Lung (tissue), 12 donors: ENCODE results near the gene OSTF1. TPM values are rescaled to one million over a fixed set of nuclear protein-coding genes. Genes with fewer than 3 reads are reported as not detected.
A peak's percentile ranks its signal among the peaks of the same experiment; 100 is the strongest.

ENCODE experiments used
- ATAC-seq: fragments of 200-7000 bp; cut with Tn5 transposase; one replicate; pipeline ENCODE4 v1.9.1; 2020; ENCODE audit warnings: moderate number of reproducible peaks; ENCODE audit not compliant: insufficient read depth, low FRiP score
- DNase-seq, 3 donors: peaks; one replicate each; pipeline ENCODE4 v3.0.0-alpha.2; 2013 to 2017
- H3K27ac ChIP-seq, 2 donors: one replicate each; pipeline ENCODE4 v1.5.1; 2013; ENCODE audit warnings: mild to moderate bottlenecking in 2 of 2, moderate library complexity in 2 of 2, control low read depth in 1 of 2, inconsistent platforms in 1 of 2, low read depth in 1 of 2, low read length in 1 of 2
- H3K27me3 ChIP-seq, 3 donors: one replicate each; pipeline ENCODE4 v1.5.1; 2013; ENCODE audit warnings: low read length in 2 of 3; ENCODE audit not compliant: control insufficient read depth in 3 of 3, insufficient read depth in 3 of 3
- H3K36me3 ChIP-seq, 4 donors: one replicate each; pipeline ENCODE4 v1.5.1; 2013; ENCODE audit warnings: low read length in 4 of 4, mild to moderate bottlenecking in 1 of 4, moderate library complexity in 1 of 4; ENCODE audit not compliant: control insufficient read depth in 4 of 4, insufficient read depth in 4 of 4
- H3K4me1 ChIP-seq, 5 donors: one replicate each; pipeline ENCODE4 v1.5.1; 2013; ENCODE audit warnings: low read length in 5 of 5, mild to moderate bottlenecking in 2 of 5, moderate library complexity in 1 of 5; ENCODE audit not compliant: control insufficient read depth in 5 of 5, insufficient read depth in 5 of 5
- H3K4me3 ChIP-seq: one replicate; pipeline ENCODE4 v1.5.1; 2013; ENCODE audit warnings: mild to moderate bottlenecking, control low read depth, moderate library complexity
- H3K9ac ChIP-seq, 2 donors: one replicate each; pipeline ENCODE4 v1.5.1; 2013; ENCODE audit warnings: low read length in 2 of 2, control low read depth in 1 of 2; ENCODE audit not compliant: insufficient read depth in 1 of 2
- H3K9me3 ChIP-seq, 4 donors: one replicate each; pipeline ENCODE4 v1.5.1; 2013; ENCODE audit warnings: low read length in 3 of 4, mild to moderate bottlenecking in 1 of 4, moderate library complexity in 1 of 4; ENCODE audit not compliant: control insufficient read depth in 4 of 4, insufficient read depth in 3 of 4
- CTCF ChIP-seq: IDR thresholded peaks from 2 replicates; pipeline ENCODE4 v1.5.1; 2012; ENCODE audit warnings: mild to moderate bottlenecking; ENCODE audit errors: control extremely low read depth, extremely low read depth
- WGBS, 2 donors: extraction: QIAGEN DNeasy Blood & Tissue Kit; methylation state at CpG; one replicate each; pipeline ENCODE4 v1.1.7; 2013; 5-methylcytosine and 5-hydroxymethylcytosine counted together
- polyA plus RNA-seq, 2 donors: library from polyadenylated mRNA; stranded (reverse); fragments of 200-250 nt; gene quantifications; one replicate each; pipeline ENCODE4 v1.2.1, GENCODE V29; 2013
- total RNA-seq, 2 donors: library from RNA; depleted of rRNA in 1 of 2; stranded (reverse); fragments of >200 nt in 1 of 2; gene quantifications; one replicate each; pipeline ENCODE4 v1.2.1, GENCODE V29; 2014 to 2021
- donor health status: control.
- donor health status: control.
- donor health status: Bipolar disorder and iron deficiency.
- donor health status: healthy.
- donor health status: DM: yes; HTN: yes; CAD: no.

The OSTF1 gene
- total and polyA plus RNA-seq, 4 donors, result 50.9 to 91.0 (median 72.0) TPM

- 89 to 90% methylated on average over 7 of the region's 7 CpGs for WGBS, 2 donors
- H3K9ac ChIP-seq, result no peak overlapping the region
- DNase-seq, result no peak
- peaks cover 0 to 1% (median under 1%) of the 10 kb centered on the region in 4 donors for H3K36me3 ChIP-seq
- no peaks in the 10 kb centered on the region for H3K27me3 ChIP-seq
- H3K4me1 ChIP-seq, result peaks cover 5 to 69% (median 27%) of the 10 kb centered on the region in 5 donors
- peak overlapping the region; percentile 66 to 73 for H3K27ac ChIP-seq
- TF ChIP-seq CTCF, result no peak
- no peak overlapping the region for H3K4me3 ChIP-seq
- no peak for ATAC-seq
- H3K9me3 ChIP-seq, result no peaks in the 10 kb centered on the region
Measured at GRCh38 chr9:75109210-75109839, 21.0 kb downstream of the OSTF1 start.

- no peak overlapping the region for H3K27ac ChIP-seq
- H3K36me3 ChIP-seq, result peaks cover 0 to 1% (median 0%) of the 10 kb centered on the region in 4 donors
- TF ChIP-seq CTCF, result no peak
- no peaks in the 10 kb centered on the region for H3K27me3 ChIP-seq
- DNase-seq, result no peak
- H3K9me3 ChIP-seq, result no peaks in the 10 kb centered on the region
- WGBS, 2 donors, result 58 to 64% methylated on average over 5 of the region's 5 CpGs
- H3K9ac ChIP-seq, result peak overlapping the region in 1 of 2 donors; percentile 29
- peak; percentile 36 for ATAC-seq
- H3K4me3 ChIP-seq, result no peak overlapping the region
- H3K4me1 ChIP-seq, result peaks cover 5 to 52% (median 26%) of the 10 kb centered on the region in 5 donors
Measured at GRCh38 chr9:75111019-75111622, 22.8 kb downstream of the OSTF1 start.

DNA sequence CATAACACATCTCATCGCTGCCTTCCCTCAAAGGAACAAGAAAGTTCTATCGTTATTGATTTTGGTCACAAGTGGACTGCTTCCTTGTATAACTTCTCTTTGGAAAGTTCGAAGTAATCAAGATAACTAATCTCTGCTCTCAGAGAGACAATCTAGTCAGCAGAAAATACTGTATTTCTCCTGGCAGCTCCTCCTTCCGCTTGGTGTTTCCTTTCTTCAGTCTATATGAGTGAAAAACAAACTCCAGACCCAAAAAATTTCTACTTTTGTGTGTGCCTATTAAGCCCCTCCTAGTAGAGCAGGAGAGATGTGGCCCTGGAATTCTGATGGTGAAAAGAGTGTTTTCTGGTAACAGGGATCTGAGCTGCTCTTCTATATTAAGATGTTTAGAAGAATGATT, 24.5 kb downstream of the OSTF1 start:
- H3K4me1 ChIP-seq, result peaks cover 2 to 49% (median 17%) of the 10 kb centered on the region in 5 donors
- H3K36me3 ChIP-seq, result peaks cover 0 to 5% (median 3%) of the 10 kb centered on the region in 4 donors
- no peak overlapping the region for H3K27ac ChIP-seq
- DNase-seq (peak in 2 of 3 donors; percentile 57 to 82), ATAC-seq (no peak)
- no peak for TF ChIP-seq CTCF
- H3K4me3 ChIP-seq, result no peak overlapping the region
- no peaks in the 10 kb centered on the region for H3K27me3 ChIP-seq
- H3K9me3 ChIP-seq, result no peaks in the 10 kb centered on the region
- peak overlapping the region in 1 of 2 donors; percentile 49 for H3K9ac ChIP-seq
- 48 to 61% methylated on average over 4 of the region's 4 CpGs for WGBS, 2 donors
